Astrocyte (in vitro differentiated cells and primary cell): ENCODE results near the gene ERFE. TPM values are rescaled to one million over a fixed set of nuclear protein-coding genes. Genes with fewer than 3 reads are reported as not detected.
A peak's percentile ranks its signal among the peaks of the same experiment; 100 is the strongest.

Experiments used
- DNase-seq: peaks from one replicate; pipeline ENCODE4 v3.0.0-alpha.2; 2010; ENCODE audit warnings: low read depth
- FAIRE-seq: peaks from 2 replicates; lab custom pipeline; 2011; peaks lifted over from hg19 to GRCh38; lab: Jason Lieb, UNC
- H2AFZ ChIP-seq: 2 replicates; pipeline ENCODE4 v1.6.0; 2012; ENCODE audit warnings: low read depth, low read length, inconsistent platforms
- H3K27ac ChIP-seq: 2 replicates; pipeline ENCODE4 v1.5.1; 2011; ENCODE audit warnings: low read depth, low read length, inconsistent platforms
- H3K27me3 ChIP-seq: 2 replicates; pipeline ENCODE4 v1.6.0; 2011; ENCODE audit warnings: low read length, inconsistent platforms; ENCODE audit not compliant: insufficient read depth
- H3K36me3 ChIP-seq: 2 replicates; pipeline ENCODE4 v1.5.1; 2011; ENCODE audit warnings: low read length, inconsistent platforms; ENCODE audit not compliant: insufficient read depth
- H3K4me1 ChIP-seq: 2 replicates; pipeline ENCODE4 v1.5.1; 2011; ENCODE audit warnings: low read length, inconsistent platforms; ENCODE audit not compliant: insufficient read depth
- H3K4me2 ChIP-seq: 2 replicates; pipeline ENCODE4 v1.6.0; 2012; ENCODE audit warnings: low read length, inconsistent platforms
- H3K4me3 ChIP-seq: 2 replicates; pipeline ENCODE4 v1.5.1; 2011; ENCODE audit warnings: low read depth, mild to moderate bottlenecking, low read length, inconsistent platforms; ENCODE audit not compliant: insufficient read depth
- H3K79me2 ChIP-seq: 2 replicates; pipeline ENCODE4 v1.6.0; 2012; ENCODE audit warnings: mild to moderate bottlenecking, low read length, inconsistent platforms; ENCODE audit not compliant: insufficient read depth
- H3K9ac ChIP-seq: 2 replicates; pipeline ENCODE4 v1.6.0; 2012; ENCODE audit warnings: mild to moderate bottlenecking, low read length, inconsistent platforms
- H3K9me3 ChIP-seq: 2 replicates; pipeline ENCODE4 v1.5.1; 2012; ENCODE audit warnings: low read depth, mild to moderate bottlenecking, low read length, inconsistent platforms; ENCODE audit not compliant: insufficient read depth
- H4K20me1 ChIP-seq: 2 replicates; pipeline ENCODE4 v1.6.0; 2012; ENCODE audit warnings: low read length, inconsistent platforms; ENCODE audit not compliant: insufficient read depth
- H3K27ac Mint-ChIP-seq: one replicate; pipeline ENCODE4 v1.8.0; 2021; ENCODE audit warnings: mild to moderate bottlenecking, mixed read lengths; ENCODE audit not compliant: unreplicated experiment
- H3K27me3 Mint-ChIP-seq: one replicate; pipeline ENCODE4 v1.8.0; 2021; ENCODE audit warnings: low read depth, mixed read lengths; ENCODE audit not compliant: unreplicated experiment
- H3K36me3 Mint-ChIP-seq: one replicate; pipeline ENCODE4 v1.8.0; 2021; ENCODE audit warnings: low read depth, mixed read lengths; ENCODE audit not compliant: unreplicated experiment
- H3K4me1 Mint-ChIP-seq: one replicate; pipeline ENCODE4 v1.8.0; 2021; ENCODE audit warnings: low read depth, mixed read lengths; ENCODE audit not compliant: unreplicated experiment
- H3K4me3 Mint-ChIP-seq: one replicate; pipeline ENCODE4 v1.8.0; 2021; ENCODE audit warnings: mild to moderate bottlenecking, moderate library complexity, mixed read lengths; ENCODE audit not compliant: unreplicated experiment
- H3K9me3 Mint-ChIP-seq: one replicate; pipeline ENCODE4 v1.8.0; 2021; ENCODE audit warnings: mild to moderate bottlenecking, mixed read lengths; ENCODE audit not compliant: unreplicated experiment
- EZH2 ChIP-seq: IDR thresholded peaks from 2 replicates; pipeline ENCODE4 v1.6.1; 2012; ENCODE audit warnings: mild to moderate bottlenecking, low read length, inconsistent platforms; ENCODE audit not compliant: insufficient read depth
- total RNA-seq: library from RNA; stranded (reverse); gene quantifications from 2 replicates; pipeline ENCODE4 v1.2.1, GENCODE V29; 2021
- TF ChIP-seq, protein P1 (sequence below): IDR thresholded peaks from 2 replicates; pipeline ENCODE4 v1.5.1; 2011; ENCODE audit warnings: low read depth, mild to moderate bottlenecking, inconsistent platforms, low read length, moderate library complexity; ENCODE audit not compliant: insufficient read depth

ERFE gene
- total RNA-seq, 1 donor from 2014 or later = 1.4 TPM

DNA sequence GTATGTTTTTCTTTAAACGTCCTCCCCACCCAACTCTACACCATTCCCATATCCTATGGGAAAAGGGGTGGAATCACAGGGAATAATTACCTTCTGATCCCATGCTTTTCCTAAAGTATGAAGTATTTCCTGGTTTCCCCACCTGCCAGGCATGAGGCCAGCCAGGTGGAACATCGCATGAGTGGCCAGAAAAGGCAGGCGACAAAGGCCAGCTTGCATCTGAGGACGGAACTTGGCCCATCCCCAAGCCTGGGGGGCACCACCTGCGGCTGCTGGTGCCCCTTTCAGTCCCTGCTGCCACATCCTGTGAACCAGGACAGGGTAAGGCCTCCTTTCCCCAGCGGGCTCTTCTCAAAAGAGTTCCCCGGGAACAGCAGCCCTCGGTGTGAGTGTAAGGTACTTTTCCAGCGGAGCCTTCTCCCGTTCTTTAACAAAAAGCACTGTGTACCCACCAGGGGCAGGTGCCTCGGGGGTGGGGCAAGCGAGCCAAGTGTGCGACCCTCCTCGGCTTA lies 1.2 kb upstream of the ERFE start:
- Mint-ChIP-seq H3K4me1 (peaks cover 1% of the 10 kb centered on the region), H3K4me3 (no peak overlapping the region), H3K27me3 (peaks cover 15% of the 10 kb centered on the region), H3K27ac (no peak overlapping the region), H3K9me3 (peaks cover 3% of the 10 kb centered on the region), H3K36me3 (peaks cover 2% of the 10 kb centered on the region)
- no peak overlapping the region for H3K4me3 ChIP-seq
- no peaks in the 10 kb centered on the region for H3K79me2 ChIP-seq
- FAIRE-seq = no peak
- no peak overlapping the region for H3K4me2 ChIP-seq
- TF ChIP-seq, protein P1, sequence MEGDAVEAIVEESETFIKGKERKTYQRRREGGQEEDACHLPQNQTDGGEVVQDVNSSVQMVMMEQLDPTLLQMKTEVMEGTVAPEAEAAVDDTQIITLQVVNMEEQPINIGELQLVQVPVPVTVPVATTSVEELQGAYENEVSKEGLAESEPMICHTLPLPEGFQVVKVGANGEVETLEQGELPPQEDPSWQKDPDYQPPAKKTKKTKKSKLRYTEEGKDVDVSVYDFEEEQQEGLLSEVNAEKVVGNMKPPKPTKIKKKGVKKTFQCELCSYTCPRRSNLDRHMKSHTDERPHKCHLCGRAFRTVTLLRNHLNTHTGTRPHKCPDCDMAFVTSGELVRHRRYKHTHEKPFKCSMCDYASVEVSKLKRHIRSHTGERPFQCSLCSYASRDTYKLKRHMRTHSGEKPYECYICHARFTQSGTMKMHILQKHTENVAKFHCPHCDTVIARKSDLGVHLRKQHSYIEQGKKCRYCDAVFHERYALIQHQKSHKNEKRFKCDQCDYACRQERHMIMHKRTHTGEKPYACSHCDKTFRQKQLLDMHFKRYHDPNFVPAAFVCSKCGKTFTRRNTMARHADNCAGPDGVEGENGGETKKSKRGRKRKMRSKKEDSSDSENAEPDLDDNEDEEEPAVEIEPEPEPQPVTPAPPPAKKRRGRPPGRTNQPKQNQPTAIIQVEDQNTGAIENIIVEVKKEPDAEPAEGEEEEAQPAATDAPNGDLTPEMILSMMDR = no peak
- no peak for TF ChIP-seq EZH2
- H3K36me3 ChIP-seq = no peaks in the 10 kb centered on the region
- H3K9ac ChIP-seq = no peak overlapping the region
- H4K20me1 ChIP-seq = no peaks in the 10 kb centered on the region
- no peaks in the 10 kb centered on the region for H3K27me3 ChIP-seq
- H3K27ac ChIP-seq = no peak overlapping the region
- no peak overlapping the region for H2AFZ ChIP-seq
- DNase-seq = no peak
- peaks cover 10% of the 10 kb centered on the region for H3K4me1 ChIP-seq
- no peaks in the 10 kb centered on the region for H3K9me3 ChIP-seq

DNA sequence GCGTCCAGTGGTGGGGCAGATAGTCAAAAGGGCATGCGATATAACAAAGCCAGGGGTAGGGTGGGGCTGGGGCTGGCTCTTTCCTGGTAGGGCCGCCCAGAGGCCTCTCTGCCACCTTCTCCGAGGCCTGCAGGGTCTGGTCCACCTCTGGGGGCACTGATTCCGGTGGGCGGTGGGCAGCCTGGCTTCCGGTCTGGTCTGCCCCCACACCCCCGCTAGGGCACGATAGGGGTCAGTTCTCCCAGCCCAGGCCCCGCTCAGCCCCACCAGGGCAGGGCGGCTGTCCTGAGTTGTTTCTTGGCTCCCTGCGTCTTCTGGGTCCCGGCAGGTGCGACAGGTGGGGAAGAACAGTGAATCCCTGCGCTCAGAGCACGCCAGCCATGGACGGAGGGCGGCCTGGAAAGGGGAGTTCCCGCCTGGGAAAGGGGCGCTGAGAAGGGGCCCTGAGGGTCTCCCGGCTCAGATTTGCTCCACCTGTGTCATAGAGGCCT lies 707 bp upstream of the ERFE start:
- peaks cover 15% of the 10 kb centered on the region for H3K4me1 ChIP-seq
- H3K27ac ChIP-seq = no peak overlapping the region
- H2AFZ ChIP-seq = no peak overlapping the region
- H3K27me3 ChIP-seq = no peaks in the 10 kb centered on the region
- H3K27ac Mint-ChIP-seq = no peak overlapping the region
- H4K20me1 ChIP-seq = no peaks in the 10 kb centered on the region
- FAIRE-seq = no peak
- H3K36me3 ChIP-seq = no peaks in the 10 kb centered on the region
- H3K36me3 Mint-ChIP-seq = peaks cover 2% of the 10 kb centered on the region
- no peak overlapping the region for H3K4me3 Mint-ChIP-seq
- H3K4me1 Mint-ChIP-seq = peaks cover 1% of the 10 kb centered on the region
- no peaks in the 10 kb centered on the region for H3K79me2 ChIP-seq
- peak overlapping the region; percentile 62 for H3K4me2 ChIP-seq
- H3K9me3 ChIP-seq = no peaks in the 10 kb centered on the region
- peaks cover 3% of the 10 kb centered on the region for H3K9me3 Mint-ChIP-seq
- DNase-seq = no peak
- no peak for TF ChIP-seq EZH2
- TF ChIP-seq, protein P1 = no peak
- peaks cover 14% of the 10 kb centered on the region for H3K27me3 Mint-ChIP-seq
- H3K9ac ChIP-seq = no peak overlapping the region
- H3K4me3 ChIP-seq = no peak overlapping the region

DNA sequence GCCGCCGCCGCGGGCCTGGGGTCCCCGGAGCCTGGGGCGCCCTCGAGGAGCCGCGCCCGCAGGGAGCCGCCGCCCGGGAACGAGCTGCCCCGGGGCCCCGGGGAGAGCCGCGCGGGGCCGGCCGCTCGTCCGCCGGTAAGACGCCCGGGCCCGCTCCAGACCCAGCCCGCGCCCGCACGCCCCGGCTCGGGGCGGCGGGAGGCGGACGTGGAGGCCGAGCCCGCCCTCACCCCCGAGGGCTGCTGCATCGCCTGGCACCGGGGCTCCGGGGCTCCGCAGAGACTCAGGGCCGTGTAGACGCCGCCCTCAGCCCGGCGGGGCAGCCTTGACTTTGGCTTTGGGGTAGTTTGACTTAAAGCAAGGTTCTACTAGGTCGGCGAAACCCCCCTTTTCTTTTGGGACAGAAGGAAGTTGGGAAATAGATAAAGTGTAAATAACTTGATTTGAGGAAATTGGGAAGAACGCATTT lies 335 bp downstream of the ERFE start:
- no peak for DNase-seq

More for the DNA sequence above, 335 bp downstream of the ERFE start:
- H3K4me1 ChIP-seq = peaks cover 24% of the 10 kb centered on the region
- Mint-ChIP-seq H3K4me1 (peaks cover 1% of the 10 kb centered on the region), H3K4me3 (no peak overlapping the region), H3K9me3 (peaks cover under 1% of the 10 kb centered on the region), H3K36me3 (peaks cover 1% of the 10 kb centered on the region), H3K27ac (peak overlapping the region; percentile 41), H3K27me3 (peaks cover 16% of the 10 kb centered on the region)
- TF ChIP-seq EZH2 = no peak
- TF ChIP-seq, protein P1 = no peak
- H4K20me1 ChIP-seq = no peaks in the 10 kb centered on the region
- peak overlapping the region; percentile 65 for H3K9ac ChIP-seq
- no peaks in the 10 kb centered on the region for H3K79me2 ChIP-seq
- FAIRE-seq = no peak
- no peaks in the 10 kb centered on the region for H3K27me3 ChIP-seq
- no peaks in the 10 kb centered on the region for H3K9me3 ChIP-seq
- H3K4me3 ChIP-seq = peak overlapping the region; percentile 51
- H2AFZ ChIP-seq = no peak overlapping the region
- H3K36me3 ChIP-seq = no peaks in the 10 kb centered on the region
- H3K27ac ChIP-seq = no peak overlapping the region
- H3K4me2 ChIP-seq = peak overlapping the region; percentile 83
